Activated CD8-positive, alpha-beta T cell treated with anti-CD3 and anti-CD28 coated beads for 36 hours (primary cell): ENCODE measurements around the gene TSPAN11. TPM values are rescaled to one million over a fixed set of nuclear protein-coding genes. Genes with fewer than 3 reads are reported as not detected.

Experiments
- ATAC-seq: fragments of 200-7000 bp; cut with Tn5 transposase; one replicate; pipeline ENCODE4 v1.10.0; 2021; ENCODE audit warnings: mild to moderate bottlenecking, moderate library complexity
- CTCF ChIA-PET: fragments of 350-600 bp; sonication (Branson Sonifier 250); formaldehyde crosslinking; loops from one replicate; lab custom pipeline; 2021; ENCODE audit warnings: antibody characterized with exemption; lab: Charles Lee
- POLR2A ChIA-PET: fragments of 350-600 bp; sonication (Branson Sonifier 250); formaldehyde crosslinking; loops from one replicate; lab custom pipeline; 2021; ENCODE audit warnings: antibody characterized with exemption; lab: Charles Lee
- DNase-seq: peaks from one replicate; pipeline ENCODE4 v3.0.0-alpha.2; 2020
- H3K27ac Mint-ChIP-seq: one replicate; pipeline ENCODE4 v1.8.0; 2021; ENCODE audit warnings: mild to moderate bottlenecking, mixed read lengths
- H3K27me3 Mint-ChIP-seq: one replicate; pipeline ENCODE4 v1.8.0; 2021; ENCODE audit warnings: mixed read lengths
- H3K36me3 Mint-ChIP-seq: one replicate; pipeline ENCODE4 v1.8.0; 2021; ENCODE audit warnings: low read depth, mixed read lengths
- H3K4me1 Mint-ChIP-seq: one replicate; pipeline ENCODE4 v1.8.0; 2021; ENCODE audit warnings: low read depth, mixed read lengths
- H3K4me3 Mint-ChIP-seq: one replicate; pipeline ENCODE4 v1.8.0; 2021; ENCODE audit warnings: mild to moderate bottlenecking, moderate library complexity, mixed read lengths
- H3K9me3 Mint-ChIP-seq: one replicate; pipeline ENCODE4 v1.8.0; 2021; ENCODE audit warnings: mixed read lengths
- CTCF ChIP-seq: fragments of 200-600 bp; IDR thresholded peaks from one replicate; pipeline ENCODE4 v1.8.0; 2022; ENCODE audit warnings: antibody characterized with exemption, mild to moderate bottlenecking
- intact Hi-C: fragments of 100-400 bp; cut with micrococcal nuclease; formaldehyde crosslinking; loops from one replicate; pipeline ENCODE4 v1.10.0; 2022
- total RNA-seq, 2 experiments: library from RNA; stranded (reverse); gene quantifications; one replicate each; pipeline ENCODE4 v1.2.3, GENCODE V29; 2021

The TSPAN11 gene
- total RNA-seq, 2 experiments from 2014 or later, result not detected

- DNase-seq (no peak), ATAC-seq (no peak)
- CTCF ChIA-PET, result interaction anchor here (1.2 kb wide), 1 partner anchor 12 kb away, joined by 3 read pairs; no protein-coding TSS in a partner anchor
- Mint-ChIP-seq H3K27me3 (no peaks in the 10 kb centered on the region), H3K36me3 (no peaks in the 10 kb centered on the region), H3K4me1 (no peaks in the 10 kb centered on the region), H3K9me3 (no peaks in the 10 kb centered on the region), H3K4me3 (no peak overlapping the region), H3K27ac (no peak overlapping the region)
- intact Hi-C loops, result no loop called here
- no peak for TF ChIP-seq CTCF
- POLR2A ChIA-PET, result no interaction called here
These were observed 71.3 kb downstream of the TSPAN11 start for GRCh38 chr12:30997685-30998440.

DNA sequence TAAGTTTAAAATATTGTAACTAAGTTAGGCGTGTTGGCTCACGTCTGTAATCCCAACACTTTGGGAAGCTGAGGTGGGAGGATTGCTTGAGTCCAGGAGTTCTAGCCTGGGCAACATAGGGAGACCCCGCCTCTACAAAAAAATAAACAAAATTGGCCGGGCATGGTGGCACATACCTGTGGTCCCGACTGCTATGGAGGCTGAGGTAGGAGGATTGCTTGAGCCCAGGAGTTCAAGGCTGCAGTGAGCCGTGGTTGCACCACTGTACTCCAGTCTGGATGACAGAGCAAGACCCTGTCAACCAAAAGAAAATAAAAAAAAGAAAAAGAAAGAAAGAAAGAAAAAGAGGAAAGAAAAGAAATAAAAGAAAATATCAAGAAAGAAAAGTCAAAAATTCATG, 72.5 kb downstream of the TSPAN11 start:
- Mint-ChIP-seq H3K27me3 (no peaks in the 10 kb centered on the region), H3K27ac (no peak overlapping the region), H3K9me3 (no peaks in the 10 kb centered on the region), H3K36me3 (no peaks in the 10 kb centered on the region), H3K4me1 (no peaks in the 10 kb centered on the region), H3K4me3 (no peak overlapping the region)
- intact Hi-C loops, result no loop called here
- CTCF ChIA-PET, result interaction anchor here (0.8 kb wide), 1 partner anchor 12 kb away, joined by 3 read pairs; no protein-coding TSS in a partner anchor
- no peak for TF ChIP-seq CTCF
- DNase-seq, result no peak
- ATAC-seq, result no peak
- POLR2A ChIA-PET, result no interaction called here

DNA sequence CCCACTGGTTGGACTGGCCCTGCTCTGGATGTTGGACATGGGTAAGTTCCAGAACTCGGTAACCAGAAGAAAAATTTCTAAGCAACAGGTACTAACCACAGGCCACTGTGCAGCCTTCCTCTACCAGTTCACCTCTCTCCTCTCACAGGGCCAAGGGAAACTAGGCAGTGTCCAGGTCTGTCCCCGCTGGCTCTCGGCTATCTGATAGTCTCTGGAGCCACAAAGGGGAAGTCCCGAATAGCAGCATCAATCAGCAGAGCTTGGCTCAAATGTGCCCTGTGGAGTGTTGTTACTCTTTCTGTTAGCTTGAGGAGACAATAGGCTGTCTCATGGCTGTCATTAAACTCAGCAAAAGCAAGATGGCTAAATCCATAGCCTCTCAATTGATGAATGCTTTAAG, 73.2 kb downstream of the TSPAN11 start:
- ATAC-seq, result no peak

GRCh38 chr12:31000751-31001150, 74.2 kb downstream of the TSPAN11 start:
- Mint-ChIP-seq H3K36me3 (no peaks in the 10 kb centered on the region), H3K4me1 (no peaks in the 10 kb centered on the region), H3K9me3 (no peaks in the 10 kb centered on the region), H3K27me3 (no peaks in the 10 kb centered on the region), H3K4me3 (no peak overlapping the region), H3K27ac (no peak overlapping the region)
- no peak for ATAC-seq
- ChIA-PET CTCF (no interaction called here), POLR2A (no interaction called here)
- DNase-seq, result no peak
- intact Hi-C loops, result no loop called here
- TF ChIP-seq CTCF, result no peak

More for the DNA sequence above, 73.2 kb downstream of the TSPAN11 start:
- DNase-seq, result no peak
- Mint-ChIP-seq H3K9me3 (no peaks in the 10 kb centered on the region), H3K27me3 (no peaks in the 10 kb centered on the region), H3K27ac (no peak overlapping the region), H3K36me3 (no peaks in the 10 kb centered on the region), H3K4me3 (no peak overlapping the region), H3K4me1 (no peaks in the 10 kb centered on the region)
- no peak for TF ChIP-seq CTCF
- intact Hi-C loops, result no loop called here
- POLR2A ChIA-PET, result no interaction called here
- CTCF ChIA-PET, result interaction anchor here (0.8 kb wide), 1 partner anchor 13 kb away, joined by 3 read pairs; no protein-coding TSS in a partner anchor

DNA sequence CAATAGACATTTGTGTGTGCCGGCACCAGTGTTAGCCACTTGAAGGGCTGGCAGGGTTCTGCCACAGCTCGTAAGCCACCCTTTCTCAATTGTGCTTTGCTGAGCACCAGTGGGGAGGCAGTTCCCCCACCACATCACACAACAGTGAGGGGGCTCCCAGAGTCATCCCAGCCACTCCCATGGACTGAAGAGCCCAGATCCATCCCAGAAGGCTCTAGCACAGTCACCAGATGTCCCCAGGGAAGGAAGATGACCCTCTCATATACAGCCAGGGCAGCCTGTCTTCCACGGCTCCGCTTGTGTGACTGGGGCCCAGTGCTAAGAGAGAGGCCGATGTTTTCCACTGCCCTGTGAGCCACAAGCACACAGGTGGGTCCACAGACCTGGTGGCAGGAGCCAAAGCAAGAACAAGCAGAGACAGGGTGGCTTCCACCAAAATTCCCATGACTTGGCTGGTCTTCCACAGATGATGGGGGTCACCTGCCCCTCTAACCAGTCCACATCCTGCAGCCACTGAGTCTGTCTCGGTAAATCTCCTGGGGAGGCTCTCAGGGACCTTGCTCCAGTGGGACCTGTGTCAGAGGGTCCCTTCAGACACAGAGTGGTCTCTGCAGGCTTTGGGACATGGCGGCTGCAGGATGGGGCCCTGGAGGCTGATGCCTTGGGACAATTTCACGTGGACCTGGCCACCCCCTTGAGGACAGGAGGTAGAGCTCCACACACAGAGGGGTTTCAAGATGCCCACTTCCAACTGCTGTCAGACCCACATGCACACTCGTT, 75.2 kb downstream of the TSPAN11 start:
- TF ChIP-seq CTCF, result no peak
- no peak overlapping the region for H3K27ac Mint-ChIP-seq
- H3K9me3 Mint-ChIP-seq, result no peaks in the 10 kb centered on the region
- no peak for ATAC-seq
- intact Hi-C loops, result no loop called here
- DNase-seq, result no peak
- POLR2A ChIA-PET, result no interaction called here
- CTCF ChIA-PET, result no interaction called here
- H3K36me3 Mint-ChIP-seq, result no peaks in the 10 kb centered on the region
- no peaks in the 10 kb centered on the region for H3K27me3 Mint-ChIP-seq
- no peak overlapping the region for H3K4me3 Mint-ChIP-seq
- no peaks in the 10 kb centered on the region for H3K4me1 Mint-ChIP-seq
